ENCODE results near the gene GPR89B.

DNA sequence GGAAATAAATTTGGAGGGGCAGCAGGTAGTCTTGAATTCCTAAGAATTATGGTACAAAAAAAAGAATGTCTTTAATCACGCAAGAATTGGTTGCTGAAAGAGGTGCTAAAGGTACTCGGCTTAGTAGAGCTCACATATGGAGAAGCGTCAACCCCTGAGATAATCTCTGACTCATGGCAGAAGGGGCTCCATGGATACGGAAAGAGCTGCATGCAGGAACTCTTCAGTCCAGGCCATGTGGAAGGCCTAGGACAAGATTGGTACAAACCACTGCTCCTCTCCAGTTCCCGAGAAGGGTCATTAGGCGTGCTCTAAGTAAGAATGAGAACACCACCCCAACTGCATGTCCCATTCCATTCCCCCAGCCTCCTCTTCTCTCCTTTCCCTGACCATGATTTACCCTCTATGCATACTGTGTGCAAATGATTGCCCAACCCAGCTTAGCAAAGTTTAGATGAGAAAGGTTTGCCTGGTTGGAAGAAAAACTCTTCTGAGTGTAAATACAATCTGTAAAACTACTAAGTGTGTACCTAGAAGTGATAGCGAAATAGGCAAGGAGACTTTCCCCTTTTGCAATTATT, 14.8 kb upstream of the GPR89B start:
- no peak for TF ChIP-seq CTCF (IDR thresholded peaks at IDR 0.05)
- TF ChIP-seq POLR2A (IDR thresholded peaks at IDR 0.05), result no peak
